WI38 (cell line): ENCODE measurements around the gene ITPRIPL2.

ENCODE experiments used
- H3K4me3 ChIP-seq: 2 replicates; pipeline ENCODE4 v1.5.1; 2011; ENCODE audit warnings: low read depth, mild to moderate bottlenecking, control low read depth, low read length
- TF ChIP-seq, protein P1 (sequence below): IDR thresholded peaks from 2 replicates; pipeline ENCODE4 v1.5.1; 2012; ENCODE audit warnings: low read depth, mild to moderate bottlenecking, control low read depth, low read length

Gene ITPRIPL2

GRCh38 chr16:19114359-19115147 is 789 bp downstream of the ITPRIPL2 start:
- H3K4me3 ChIP-seq, result peak overlapping the region; percentile 69
- TF ChIP-seq, protein P1, sequence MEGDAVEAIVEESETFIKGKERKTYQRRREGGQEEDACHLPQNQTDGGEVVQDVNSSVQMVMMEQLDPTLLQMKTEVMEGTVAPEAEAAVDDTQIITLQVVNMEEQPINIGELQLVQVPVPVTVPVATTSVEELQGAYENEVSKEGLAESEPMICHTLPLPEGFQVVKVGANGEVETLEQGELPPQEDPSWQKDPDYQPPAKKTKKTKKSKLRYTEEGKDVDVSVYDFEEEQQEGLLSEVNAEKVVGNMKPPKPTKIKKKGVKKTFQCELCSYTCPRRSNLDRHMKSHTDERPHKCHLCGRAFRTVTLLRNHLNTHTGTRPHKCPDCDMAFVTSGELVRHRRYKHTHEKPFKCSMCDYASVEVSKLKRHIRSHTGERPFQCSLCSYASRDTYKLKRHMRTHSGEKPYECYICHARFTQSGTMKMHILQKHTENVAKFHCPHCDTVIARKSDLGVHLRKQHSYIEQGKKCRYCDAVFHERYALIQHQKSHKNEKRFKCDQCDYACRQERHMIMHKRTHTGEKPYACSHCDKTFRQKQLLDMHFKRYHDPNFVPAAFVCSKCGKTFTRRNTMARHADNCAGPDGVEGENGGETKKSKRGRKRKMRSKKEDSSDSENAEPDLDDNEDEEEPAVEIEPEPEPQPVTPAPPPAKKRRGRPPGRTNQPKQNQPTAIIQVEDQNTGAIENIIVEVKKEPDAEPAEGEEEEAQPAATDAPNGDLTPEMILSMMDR, result peak; percentile 32; the same call in 1 of the 2 replicates

GRCh38 chr16:19115148-19116021 is 1.6 kb downstream of the ITPRIPL2 start:
- TF ChIP-seq, protein P1, result no peak
- H3K4me3 ChIP-seq, result peak overlapping the region; percentile 69

GRCh38 chr16:19116711-19117449 is 3.1 kb downstream of the ITPRIPL2 start:
- H3K4me3 ChIP-seq, result peak overlapping the region; percentile 27
- TF ChIP-seq, protein P1, result no peak

- TF ChIP-seq, protein P1, result no peak
- H3K4me3 ChIP-seq, result peak overlapping the region; percentile 67
These were observed 5.2 kb downstream of the ITPRIPL2 start for GRCh38 chr16:19118938-19119431.

DNA sequence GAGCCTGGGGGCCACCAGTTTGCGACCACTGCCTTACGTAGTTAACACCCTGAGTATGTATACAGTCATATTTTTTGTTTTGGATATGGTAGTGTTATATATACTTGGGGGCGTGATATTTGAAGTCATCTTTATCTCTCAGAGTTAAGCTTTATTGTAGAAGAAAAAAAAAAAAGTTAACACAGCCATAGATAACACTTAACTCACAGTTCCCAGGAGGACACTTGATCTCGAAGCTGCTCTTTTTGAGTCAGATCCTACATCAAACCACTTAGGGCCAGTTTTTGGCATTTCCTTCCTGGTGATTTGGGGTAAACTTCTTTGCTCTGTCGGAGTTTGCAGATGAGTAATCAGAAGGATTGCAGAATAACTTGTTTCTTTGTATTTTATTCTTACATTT is 5.8 kb downstream of the ITPRIPL2 start:
- TF ChIP-seq, protein P1, result no peak
- H3K4me3 ChIP-seq, result peak overlapping the region; percentile 67

DNA sequence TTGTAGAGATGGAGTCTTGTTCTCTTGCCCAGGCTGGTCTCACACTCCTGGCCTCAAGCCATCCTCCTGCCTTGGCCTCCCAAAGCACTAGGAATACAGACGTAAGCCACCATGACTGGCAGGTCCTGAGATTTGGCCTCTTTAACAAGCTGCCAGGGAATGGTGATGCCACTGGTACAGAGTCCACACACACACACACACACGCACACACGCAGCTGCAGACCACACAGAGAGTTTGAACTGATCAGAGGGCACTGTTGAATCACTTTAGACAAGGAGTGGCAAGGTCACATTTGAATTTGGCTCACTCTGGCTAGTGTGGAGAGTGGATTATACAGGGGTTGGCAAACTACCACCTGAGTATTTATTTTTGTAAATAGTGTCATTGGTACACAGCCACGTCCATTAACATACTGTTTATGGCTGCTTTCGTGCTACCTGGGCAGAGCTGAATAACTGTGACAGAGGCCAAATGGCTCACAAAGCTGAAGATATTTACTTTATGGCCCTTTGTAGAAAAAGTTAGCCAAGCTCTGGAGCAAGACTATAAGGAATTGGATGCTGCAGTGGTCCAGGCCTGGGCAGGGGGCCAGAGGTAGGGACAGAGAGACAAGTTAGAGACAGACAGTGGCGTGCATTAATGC is 9.9 kb downstream of the ITPRIPL2 start:
- H3K4me3 ChIP-seq, result no peak overlapping the region
- TF ChIP-seq, protein P1, result no peak
